GM12872 (cell line): ENCODE data around the gene FTSJ3.

Source experiments
- TF ChIP-seq, protein P1 (sequence below): IDR thresholded peaks from 3 replicates; pipeline ENCODE4 v1.5.1; 2011; ENCODE audit warnings: low read depth, mild to moderate bottlenecking, low read length, moderate library complexity; ENCODE audit not compliant: insufficient read depth

The FTSJ3 gene

DNA sequence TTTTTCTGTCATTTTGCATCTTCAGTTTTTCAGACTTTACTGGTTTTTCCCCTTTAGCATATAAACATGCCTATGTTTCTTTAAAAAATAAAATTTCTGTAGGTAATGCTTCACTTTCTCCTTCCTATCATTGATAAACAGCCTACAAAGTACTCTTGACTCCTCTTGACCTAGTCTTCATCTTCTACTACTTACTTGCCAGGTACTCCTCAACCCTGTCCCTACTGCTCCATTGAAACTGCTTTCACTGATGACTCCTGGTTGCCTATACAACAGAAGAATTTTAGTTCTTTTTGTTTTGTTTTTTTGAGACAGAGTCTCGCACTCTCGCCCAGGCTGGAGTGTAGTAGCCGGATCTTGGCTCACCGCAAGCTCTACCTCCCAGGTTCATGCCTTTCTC, 46.5 kb downstream of the FTSJ3 start:
- TF ChIP-seq, protein P1, sequence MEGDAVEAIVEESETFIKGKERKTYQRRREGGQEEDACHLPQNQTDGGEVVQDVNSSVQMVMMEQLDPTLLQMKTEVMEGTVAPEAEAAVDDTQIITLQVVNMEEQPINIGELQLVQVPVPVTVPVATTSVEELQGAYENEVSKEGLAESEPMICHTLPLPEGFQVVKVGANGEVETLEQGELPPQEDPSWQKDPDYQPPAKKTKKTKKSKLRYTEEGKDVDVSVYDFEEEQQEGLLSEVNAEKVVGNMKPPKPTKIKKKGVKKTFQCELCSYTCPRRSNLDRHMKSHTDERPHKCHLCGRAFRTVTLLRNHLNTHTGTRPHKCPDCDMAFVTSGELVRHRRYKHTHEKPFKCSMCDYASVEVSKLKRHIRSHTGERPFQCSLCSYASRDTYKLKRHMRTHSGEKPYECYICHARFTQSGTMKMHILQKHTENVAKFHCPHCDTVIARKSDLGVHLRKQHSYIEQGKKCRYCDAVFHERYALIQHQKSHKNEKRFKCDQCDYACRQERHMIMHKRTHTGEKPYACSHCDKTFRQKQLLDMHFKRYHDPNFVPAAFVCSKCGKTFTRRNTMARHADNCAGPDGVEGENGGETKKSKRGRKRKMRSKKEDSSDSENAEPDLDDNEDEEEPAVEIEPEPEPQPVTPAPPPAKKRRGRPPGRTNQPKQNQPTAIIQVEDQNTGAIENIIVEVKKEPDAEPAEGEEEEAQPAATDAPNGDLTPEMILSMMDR, result no peak

GRCh38 chr17:63780507-63780906, 47.0 kb downstream of the FTSJ3 start:
- TF ChIP-seq, protein P1, result no peak

DNA sequence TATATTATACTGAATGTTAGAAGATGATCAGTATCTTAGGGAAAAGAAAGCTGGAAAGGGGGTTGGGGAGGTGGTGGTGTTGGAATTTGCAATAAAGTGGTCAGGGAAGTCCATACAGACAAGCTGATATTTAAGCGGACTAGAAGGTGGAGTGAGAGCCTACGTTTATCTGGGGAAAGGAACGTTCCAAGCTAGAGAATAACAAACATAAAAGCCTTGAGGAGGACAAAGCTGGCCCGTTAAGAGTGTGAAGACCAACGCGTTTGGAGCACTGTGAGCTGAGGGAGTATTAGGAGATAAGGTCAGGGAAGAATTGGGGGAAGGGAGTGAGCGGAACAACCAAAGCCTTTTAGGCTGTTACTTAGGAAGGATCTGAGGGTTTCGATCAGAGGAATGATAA, 52.0 kb downstream of the FTSJ3 start:
- TF ChIP-seq, protein P1, result no peak

GRCh38 chr17:63774969-63775265, 52.5 kb downstream of the FTSJ3 start:
- TF ChIP-seq, protein P1, result no peak

- TF ChIP-seq, protein P1, result no peak
These were observed 53.1 kb downstream of the FTSJ3 start, which contains the start of gene DDX42 for GRCh38 chr17:63774141-63774968. Gene DDX42 (plus strand): TSS chr17:63774170. CDS start chr17:63787050, 12,880 bp downstream.

DNA sequence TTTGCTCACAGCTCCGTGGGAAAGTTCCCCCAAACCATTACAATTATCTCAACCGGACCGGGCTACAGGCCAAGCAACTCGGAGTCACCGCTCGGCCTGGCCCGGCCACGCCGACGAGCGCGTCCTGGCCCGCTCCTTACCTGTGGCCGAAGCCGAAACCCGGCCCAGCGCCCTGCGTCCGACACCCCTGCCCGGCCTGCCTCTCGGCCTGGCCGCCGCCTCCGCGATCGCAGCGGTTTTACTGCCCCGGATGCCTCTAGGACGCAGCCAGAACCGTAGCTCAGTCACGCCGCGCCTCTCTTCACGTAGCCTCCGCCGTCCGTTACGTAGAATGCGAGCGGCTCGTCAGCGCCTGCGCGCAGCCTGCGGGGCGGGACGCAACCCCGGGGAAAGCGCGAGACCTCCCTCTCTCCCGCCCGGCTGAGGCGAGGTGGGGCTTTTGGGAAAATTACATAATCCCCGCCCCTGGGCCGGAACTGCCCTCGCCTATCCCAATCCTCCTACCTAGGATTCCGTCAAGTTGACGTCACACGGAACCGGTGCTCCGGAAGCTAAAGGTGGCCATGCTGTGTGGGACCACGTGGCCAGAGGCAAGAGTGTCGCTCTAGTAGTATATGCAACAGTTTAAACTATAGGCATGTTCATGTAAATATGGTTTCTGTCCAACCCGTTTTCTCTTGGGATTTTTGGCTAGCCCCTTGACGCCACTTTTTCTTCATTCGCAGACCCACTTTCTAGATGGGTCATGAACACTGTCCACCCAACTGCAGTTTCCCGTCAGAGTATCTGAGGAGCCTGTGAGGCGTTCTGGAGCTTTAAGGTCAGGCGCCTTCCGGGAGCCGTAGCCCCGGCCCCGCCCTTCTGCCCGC, 54.0 kb downstream of the FTSJ3 start, which contains the start of gene CCDC47:
Gene CCDC47, minus strand, starts transcription at position 326 of the 869 bp plus-strand sequence. CDS start 7,422 bp downstream, outside the sequence.
- TF ChIP-seq, protein P1, result no peak

- TF ChIP-seq, protein P1, result no peak
These were observed 54.6 kb downstream of the FTSJ3 start for GRCh38 chr17:63772801-63773271.
